SK-N-SH (cell line): ENCODE results near the gene PPP2R2B. TPM values are rescaled to one million over a fixed set of nuclear protein-coding genes. Genes with fewer than 3 reads are reported as not detected.

ENCODE experiments used
- CTCF ChIA-PET: fragments of 300-600, 350-600 bp; formaldehyde crosslinking; extraction: SDS; loops from one replicate; lab custom pipeline; 2021; lab: Yijun Ruan, JAX
- POLR2A ChIA-PET: fragments of 350-600 bp; sonication (Branson Sonifier 250); formaldehyde crosslinking; extraction: SDS; loops from one replicate; lab custom pipeline; 2020; ENCODE audit warnings: antibody characterized with exemption, inconsistent platforms; lab: Yijun Ruan, JAX
- DNase-seq: peaks from one replicate; pipeline ENCODE4 v3.0.0; 2012
- H2AFZ ChIP-seq: fragments of 200-600 bp; sonication (generic); 2 replicates; pipeline ENCODE4 v1.8.1; 2016; ENCODE audit warnings: antibody characterized with exemption, mild to moderate bottlenecking, low read depth
- H3F3A ChIP-seq: fragments of 200-600 bp; sonication (generic); replicated peaks from 2 replicates; pipeline ENCODE3; 2016; ENCODE audit warnings: antibody characterized with exemption, mild to moderate bottlenecking; ENCODE audit not compliant: insufficient read depth
- H3K27ac ChIP-seq, 2 experiments: fragments of 200-500 bp in 1 of 2; fragments of 200-600 bp in 1 of 2; sonication (Bioruptor generic) in 1 of 2; sonication (generic), shearing (Covaris generic) in 1 of 2; 2 replicates each; pipeline versions ENCODE4 v1.5.1 to v1.6.1; 2014 to 2016; ENCODE audit warnings: low read depth in 2 of 2, inconsistent platforms in 1 of 2, low read length in 1 of 2, mild to moderate bottlenecking in 1 of 2, mixed read lengths in 1 of 2
- H3K27me3 ChIP-seq: fragments of 200-600 bp; sonication (generic), shearing (Covaris generic); 2 replicates; pipeline ENCODE4 v1.6.1; 2016; ENCODE audit warnings: mixed run types; ENCODE audit not compliant: insufficient read depth
- H3K36me3 ChIP-seq, 2 experiments: fragments of 200-500 bp in 1 of 2; fragments of 200-600 bp in 1 of 2; sonication (Bioruptor generic) in 1 of 2; sonication (generic) in 1 of 2; replicated peaks in 1 of 2; 2 replicates each; pipeline versions ENCODE3 to v1.5.1; 2014 to 2016; ENCODE audit warnings: low read length in 1 of 2, mild to moderate bottlenecking in 1 of 2; ENCODE audit not compliant: insufficient read depth in 2 of 2, control insufficient read depth in 1 of 2
- H3K4me1 ChIP-seq, 2 experiments: fragments of 200-500 bp in 1 of 2; fragments of 200-600 bp in 1 of 2; sonication (Bioruptor generic) in 1 of 2; sonication (generic), shearing (Covaris generic) in 1 of 2; 2 replicates each; pipeline versions ENCODE4 v1.5.1 to v1.6.1; 2014 to 2016; ENCODE audit warnings: low read depth in 1 of 2, low read length in 1 of 2, mixed run types in 1 of 2; ENCODE audit not compliant: insufficient read depth in 2 of 2, control insufficient read depth in 1 of 2
- H3K4me2 ChIP-seq: fragments of 200-600 bp; sonication (generic), shearing (Covaris generic); 2 replicates; pipeline ENCODE4 v1.6.1; 2017; ENCODE audit warnings: mixed run types
- H3K4me3 ChIP-seq, 2 experiments: fragments of 200-500 bp in 1 of 2; fragments of 200-600 bp in 1 of 2; sonication (Bioruptor generic) in 1 of 2; sonication (generic), shearing (Covaris generic) in 1 of 2; 2 replicates each; pipeline versions ENCODE4 v1.5.1 to v1.8.1; 2014 to 2016; ENCODE audit warnings: low read depth in 2 of 2, inconsistent platforms in 1 of 2, low read length in 1 of 2, mild to moderate bottlenecking in 1 of 2, mixed read lengths in 1 of 2, moderate library complexity in 1 of 2
- H3K79me2 ChIP-seq: fragments of 200-600 bp; sonication (generic); 2 replicates; pipeline ENCODE4 v1.8.1; 2017; ENCODE audit warnings: mild to moderate bottlenecking; ENCODE audit not compliant: insufficient read depth
- H3K9ac ChIP-seq: fragments of 200-600 bp; sonication (generic); 2 replicates; pipeline ENCODE4 v1.6.1; 2017; ENCODE audit warnings: mixed run types
- H3K9me2 ChIP-seq: fragments of 200-600 bp; sonication (generic); 2 replicates; pipeline ENCODE4 v1.6.1; 2017; ENCODE audit warnings: mixed run types
- H3K9me3 ChIP-seq: fragments of 200-600 bp; sonication (generic); 2 replicates; pipeline ENCODE4 v1.6.1; 2017; ENCODE audit warnings: mixed run types, mild to moderate bottlenecking, moderate library complexity
- H4K20me1 ChIP-seq: fragments of 200-600 bp; sonication (generic); 2 replicates; pipeline ENCODE4 v1.6.1; 2017; ENCODE audit warnings: mild to moderate bottlenecking, mixed run types; ENCODE audit not compliant: insufficient read depth
- CHD2 ChIP-seq: fragments of 150-350 bp; IDR thresholded peaks from 2 replicates; pipeline ENCODE4 v1.6.1; 2018; ENCODE audit warnings: low read length; ENCODE audit not compliant: partially characterized antibody
- CTCF ChIP-seq: fragments of 200-600 bp; sonication (generic); IDR thresholded peaks from 2 replicates; pipeline ENCODE4 v1.6.1; 2017; ENCODE audit warnings: antibody characterized with exemption, mild to moderate bottlenecking, moderate library complexity
- ELF1 ChIP-seq: IDR thresholded peaks from 2 replicates; pipeline ENCODE4 v1.4.0; 2012
- EZH2phosphoT487 ChIP-seq: fragments of 200-600 bp; sonication (generic); IDR thresholded peaks from 2 replicates; pipeline ENCODE4 v1.6.1; 2017; ENCODE audit warnings: low read depth, mixed run types, mild to moderate bottlenecking, antibody characterized with exemption, moderate library complexity, borderline replicate concordance
- FOSL2 ChIP-seq: IDR thresholded peaks from 2 replicates; pipeline ENCODE4 v1.4.0; 2012; ENCODE audit warnings: low read depth, mild to moderate bottlenecking, moderate library complexity, borderline replicate concordance
- NRF1 ChIP-seq: IDR thresholded peaks from 2 replicates; pipeline ENCODE4 v1.6.1; 2012; ENCODE audit warnings: low read depth, mild to moderate bottlenecking, low read length
- RCOR1 ChIP-seq: fragments of 150-350 bp; IDR thresholded peaks from 2 replicates; pipeline ENCODE4 v1.6.1; 2017; ENCODE audit warnings: antibody characterized with exemption, low read length
- REST ChIP-seq: IDR thresholded peaks from 2 replicates; pipeline ENCODE4 v1.6.1; 2012; ENCODE audit warnings: mild to moderate bottlenecking, low read depth, low read length, moderate library complexity
- RXRA ChIP-seq: IDR thresholded peaks from 2 replicates; pipeline ENCODE4 v1.4.0; 2012; ENCODE audit warnings: low read depth, mild to moderate bottlenecking, borderline replicate concordance
- SMC3 ChIP-seq: IDR thresholded peaks from 2 replicates; pipeline ENCODE4 v1.6.1; 2012; ENCODE audit warnings: low read depth, low read length, improper control_type of control experiment
- TAF1 ChIP-seq: IDR thresholded peaks from 2 replicates; pipeline ENCODE4 v1.6.1; 2012; ENCODE audit warnings: low read depth, mild to moderate bottlenecking, low read length, moderate library complexity, borderline replicate concordance
- TEAD4 ChIP-seq: IDR thresholded peaks from 2 replicates; pipeline ENCODE4 v1.4.0; 2012; ENCODE audit warnings: mild to moderate bottlenecking, borderline replicate concordance; ENCODE audit not compliant: insufficient read depth
- WGBS: methylation state at CpG from one replicate; pipeline ENCODE4 v1.1.6; 2017; ENCODE audit warnings: low lambda C conversion rate; 5-methylcytosine and 5-hydroxymethylcytosine counted together
- polyA plus RNA-seq, 3 experiments: library from polyadenylated mRNA; depleted of rRNA; stranded (reverse); fragments of >200 nt; gene quantifications; 2 replicates each; pipeline ENCODE4 v1.2.3, GENCODE V29; 2012
- TF ChIP-seq, protein P1 (sequence below): IDR thresholded peaks from 2 replicates; pipeline ENCODE4; 2012

Gene PPP2R2B
- polyA plus RNA-seq, 1 of the 3 experiments (the other 2 are of a cell fraction) = 11.4 TPM

DNA sequence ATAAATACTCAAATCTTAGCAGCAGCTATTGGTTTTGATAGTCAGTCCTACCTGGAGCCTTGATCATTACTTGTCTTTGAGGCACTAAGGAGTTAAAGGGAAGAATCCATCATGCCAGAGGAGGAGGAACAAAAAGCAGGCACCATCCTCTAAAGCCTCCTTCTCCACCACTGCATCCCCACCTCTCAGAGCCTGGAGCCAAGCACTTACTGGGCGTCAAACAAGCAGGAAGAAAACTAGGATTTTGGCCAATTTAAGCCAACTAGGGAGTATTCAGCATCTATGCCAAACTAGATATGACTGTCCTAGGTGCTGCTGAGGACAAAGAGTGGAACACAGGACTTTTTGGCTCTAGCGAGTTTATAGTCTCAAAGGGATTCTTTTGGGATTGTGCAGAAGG is 152.5 kb downstream of the PPP2R2B start:
- TF ChIP-seq EZH2phosphoT487 (no peak), TAF1 (no peak), NRF1 (no peak), ELF1 (no peak), REST (no peak), CTCF (no peak), TEAD4 (no peak), RCOR1 (no peak), RXRA (no peak), CHD2 (no peak), SMC3 (no peak), FOSL2 (no peak)
- TF ChIP-seq, protein P1, sequence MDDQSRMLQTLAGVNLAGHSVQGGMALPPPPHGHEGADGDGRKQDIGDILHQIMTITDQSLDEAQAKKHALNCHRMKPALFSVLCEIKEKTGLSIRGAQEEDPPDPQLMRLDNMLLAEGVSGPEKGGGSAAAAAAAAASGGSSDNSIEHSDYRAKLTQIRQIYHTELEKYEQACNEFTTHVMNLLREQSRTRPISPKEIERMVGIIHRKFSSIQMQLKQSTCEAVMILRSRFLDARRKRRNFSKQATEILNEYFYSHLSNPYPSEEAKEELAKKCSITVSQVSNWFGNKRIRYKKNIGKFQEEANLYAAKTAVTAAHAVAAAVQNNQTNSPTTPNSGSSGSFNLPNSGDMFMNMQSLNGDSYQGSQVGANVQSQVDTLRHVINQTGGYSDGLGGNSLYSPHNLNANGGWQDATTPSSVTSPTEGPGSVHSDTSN = no peak
- Histone ChIP-seq H3K9ac (no peak overlapping the region), H3K36me3 (no peaks in the 10 kb centered on the region), H3K9me2 (no peaks in the 10 kb centered on the region), H3F3A (peaks cover 5% of the 10 kb centered on the region), H3K27me3 (no peaks in the 10 kb centered on the region), H4K20me1 (no peaks in the 10 kb centered on the region), H2AFZ (no peak overlapping the region), H3K79me2 (no peaks in the 10 kb centered on the region), H3K4me1 (peaks cover 0 to 14% of the 10 kb centered on the region in 2 experiments; a peak in 2 of 4 replicates), H3K4me2 (no peak overlapping the region), H3K4me3 (no peak overlapping the region), H3K27ac (no peak overlapping the region), H3K9me3 (peaks cover 14% of the 10 kb centered on the region)
- WGBS = 80% methylated on average over 2 of the region's 2 CpGs
- ChIA-PET POLR2A (no interaction called here), CTCF (interaction anchor here (0.8 kb wide), 1 partner anchor 37 kb away, joined by 3 read pairs; no protein-coding TSS in a partner anchor)
- DNase-seq = no peak
